Kidney (tissue), 14 donors: ENCODE results near the gene ANGPTL2. TPM values are rescaled to one million over a fixed set of nuclear protein-coding genes. Genes with fewer than 3 reads are reported as not detected.
A peak's percentile ranks its signal among the peaks of the same experiment; 100 is the strongest.

Source experiments
- DNase-seq, 5 donors: peaks; one replicate each; pipeline ENCODE4 v3.0.0-alpha.2; 2013 to 2020
- FAIRE-seq: peaks from 2 replicates; lab custom pipeline; 2012; peaks lifted over from hg19 to GRCh38; lab: Jason Lieb, UNC
- H3K27ac ChIP-seq, 2 donors: one replicate each; pipeline ENCODE4 v1.7.0; 2013; ENCODE audit warnings: low read depth in 2 of 2, low read length in 2 of 2, inconsistent platforms in 1 of 2
- H3K27me3 ChIP-seq: one replicate; pipeline ENCODE4 v1.7.1; 2013; ENCODE audit warnings: low read length, inconsistent platforms; ENCODE audit not compliant: control insufficient read depth, insufficient read depth
- H3K36me3 ChIP-seq, 3 donors: one replicate each; pipeline versions ENCODE4 v1.7.0 to v1.7.1; 2013; ENCODE audit warnings: low read length in 3 of 3, control low read depth in 1 of 3, inconsistent platforms in 1 of 3; ENCODE audit not compliant: insufficient read depth in 3 of 3, control insufficient read depth in 2 of 3
- H3K4me1 ChIP-seq, 3 donors: one replicate each; pipeline versions ENCODE4 v1.7.0 to v1.7.1; 2013; ENCODE audit warnings: low read length in 3 of 3, inconsistent platforms in 1 of 3, low read depth in 1 of 3; ENCODE audit not compliant: control insufficient read depth in 2 of 3, insufficient read depth in 2 of 3
- H3K4me3 ChIP-seq, 3 donors: one replicate each; pipeline versions ENCODE4 v1.7.0 to v1.8.1; 2013; ENCODE audit warnings: low read length in 3 of 3, control low read depth in 1 of 3, inconsistent platforms in 1 of 3
- H3K9ac ChIP-seq, 3 donors: one replicate each; pipeline versions ENCODE4 v1.7.0 to v1.7.1; 2013; ENCODE audit warnings: low read length in 3 of 3, control low read depth in 1 of 3, inconsistent platforms in 1 of 3
- H3K9me3 ChIP-seq, 3 donors: one replicate each; pipeline versions ENCODE4 v1.7.0 to v1.7.1; 2013; ENCODE audit warnings: low read length in 3 of 3, control low read depth in 1 of 3, inconsistent platforms in 1 of 3; ENCODE audit not compliant: control insufficient read depth in 2 of 3, insufficient read depth in 1 of 3
- CTCF ChIP-seq: IDR thresholded peaks from 3 replicates; pipeline ENCODE4 v1.5.1; 2012; ENCODE audit warnings: mild to moderate bottlenecking, moderate library complexity, borderline replicate concordance; ENCODE audit not compliant: insufficient read depth; ENCODE audit errors: extremely low read depth
- intact Hi-C: fragments of 100-400 bp; cut with DNase I; formaldehyde crosslinking; loops from one replicate; pipeline ENCODE4 v1.11.1; 2022
- polyA plus RNA-seq: library from polyadenylated mRNA; stranded (reverse); fragments of 350-450 nt; fragmentation: Illumina TruSeq; extraction: RNeasy Lipid Tissue Mini Kit (QIAGEN cat#74804); gene quantifications from one replicate; pipeline ENCODE4 v1.2.3, GENCODE V29; 2014; ENCODE audit warnings: low read depth, low replicate concordance; ENCODE audit not compliant: insufficient read depth
- total RNA-seq: library from RNA; stranded (reverse); fragmentation: NEBNext Ultra II Directional; extraction: Animal tissue kit (Norgen Biotek cat#: 25700); gene quantifications from one replicate; pipeline ENCODE4 v1.2.1, GENCODE V29; 2021
- donor health status: control.
- donor health status: control.
- donor health status: control.
- donor health status: control.
- donor health status: control.
- donor health status: DM: yes; HTN: yes; CAD: no.
- donor health status: Normal renal cell carcinoma (clear cell type).

The ANGPTL2 gene
- total and polyA plus RNA-seq, 2 donors from 2014 or later = 4.3 to 12.4 TPM

- FAIRE-seq = no peak
- DNase-seq = peak in 4 of 5 donors; percentile 35 to 52 (median 42)
- Histone ChIP-seq H3K27ac (peak overlapping the region in 1 of 2 donors; percentile 20), H3K9me3 (no peaks in the 10 kb centered on the region), H3K4me3 (no peak overlapping the region), H3K36me3 (no peaks in the 10 kb centered on the region), H3K9ac (no peak overlapping the region), H3K4me1 (peaks cover 0 to 6% (median 4%) of the 10 kb centered on the region in 3 donors), H3K27me3 (no peaks in the 10 kb centered on the region)
- TF ChIP-seq CTCF = no peak
- intact Hi-C loops = no loop called here
Measured at GRCh38 chr9:127132921-127133647, 10.6 kb upstream of the ANGPTL2 start.

DNA sequence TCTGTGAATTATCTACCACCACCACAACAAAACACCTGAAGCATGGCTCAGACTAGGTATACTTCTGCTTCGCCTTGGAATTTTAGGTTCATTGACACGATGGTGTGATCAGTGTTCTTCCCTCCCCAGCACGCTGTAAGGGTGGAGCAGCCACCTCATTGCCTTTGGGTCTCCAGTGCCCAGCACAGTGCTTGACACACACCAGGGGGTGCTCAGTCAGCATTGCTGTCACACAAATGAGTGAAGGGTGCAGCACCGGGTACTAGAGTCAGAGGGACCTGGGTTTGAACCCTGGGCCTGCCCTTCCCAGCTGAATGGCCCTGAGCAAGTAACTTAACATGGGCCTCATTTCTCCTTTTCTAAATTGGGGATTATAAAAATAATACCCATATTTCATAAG lies 9.9 kb upstream of the ANGPTL2 start:
- DNase-seq (peak in 1 of 5 donors; percentile 16), FAIRE-seq (no peak)
- Histone ChIP-seq H3K9me3 (no peaks in the 10 kb centered on the region), H3K4me3 (no peak overlapping the region), H3K9ac (no peak overlapping the region), H3K27ac (no peak overlapping the region), H3K4me1 (peaks cover 0 to 6% (median 4%) of the 10 kb centered on the region in 3 donors), H3K36me3 (no peaks in the 10 kb centered on the region), H3K27me3 (peaks cover under 1% of the 10 kb centered on the region)
- intact Hi-C loops = no loop called here
- TF ChIP-seq CTCF = no peak

DNA sequence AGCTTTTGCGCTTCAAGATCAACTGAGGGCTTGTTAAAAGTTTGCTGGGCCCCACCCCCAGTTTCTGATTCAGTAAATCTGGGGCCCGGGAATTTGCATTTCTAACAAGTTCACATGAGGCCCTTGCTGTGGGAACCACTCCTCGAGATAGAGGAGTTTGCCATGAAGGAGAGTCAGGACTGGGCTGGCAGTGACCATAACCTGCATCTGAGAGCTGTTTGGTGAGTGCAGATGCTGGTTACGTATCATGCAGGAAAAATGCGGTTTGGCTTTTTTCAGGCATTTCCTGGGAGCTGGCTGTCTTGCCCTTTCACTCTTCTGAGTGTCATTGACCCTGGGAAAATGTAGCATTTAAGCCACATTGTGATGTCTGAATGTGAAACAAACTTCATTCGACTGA lies 9.4 kb upstream of the ANGPTL2 start:
- DNase-seq (peak in 1 of 5 donors; percentile 9), FAIRE-seq (no peak)
- intact Hi-C loops = no loop called here
- no peak overlapping the region for H3K9ac ChIP-seq
- no peaks in the 10 kb centered on the region for H3K9me3 ChIP-seq
- H3K4me3 ChIP-seq = no peak overlapping the region
- TF ChIP-seq CTCF = no peak
- peaks cover 0 to 6% (median 4%) of the 10 kb centered on the region in 3 donors for H3K4me1 ChIP-seq
- peaks cover 2% of the 10 kb centered on the region for H3K27me3 ChIP-seq
- no peaks in the 10 kb centered on the region for H3K36me3 ChIP-seq
- no peak overlapping the region for H3K27ac ChIP-seq
